ENCODE data around the gene MOCOS.
A peak's percentile ranks its signal among the peaks of the same experiment; 100 is the strongest.

MOCOS gene

GRCh38 chr18:36179562-36180355, 7.5 kb upstream of the MOCOS start:
- peak; percentile 33 for DNase-seq

- no peak for DNase-seq
Observed at GRCh38 chr18:36181441-36181840, 5.9 kb upstream of the MOCOS start.

DNA sequence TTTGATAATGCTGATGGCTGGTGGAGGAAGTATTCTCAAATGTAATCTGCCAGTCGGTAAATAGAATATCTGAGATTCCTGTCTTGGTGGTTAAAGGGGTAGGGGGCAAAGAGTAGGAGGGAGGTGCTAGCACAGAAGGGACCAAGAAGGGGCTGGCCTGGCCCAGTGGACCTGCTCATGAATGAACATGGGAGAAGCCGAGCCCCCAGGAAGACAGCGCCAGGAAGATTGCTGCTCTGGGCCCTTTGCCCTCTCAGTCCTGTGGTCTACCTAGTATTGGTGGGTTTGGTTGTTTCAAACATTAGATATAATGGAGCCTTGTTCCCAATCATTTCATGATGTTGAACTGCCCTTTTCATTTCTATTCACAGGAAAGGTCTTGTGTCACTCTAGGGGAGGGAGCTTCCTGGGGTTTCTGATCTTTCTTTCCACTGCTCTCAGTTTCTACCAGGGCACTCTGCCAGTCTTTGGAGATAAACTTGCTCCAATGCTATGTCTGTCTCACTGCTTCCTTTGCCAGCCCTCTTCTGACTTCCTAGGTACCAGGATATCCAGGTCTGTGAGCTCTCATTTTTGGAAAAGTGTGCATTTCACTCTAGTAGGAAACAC, 5.3 kb upstream of the MOCOS start:
- DNase-seq, result no peak

- no peak for DNase-seq
Observed at GRCh38 chr18:36183033-36183432, 4.3 kb upstream of the MOCOS start.

- DNase-seq, result no peak
Observed at GRCh38 chr18:36183987-36184386, 3.3 kb upstream of the MOCOS start.

DNA sequence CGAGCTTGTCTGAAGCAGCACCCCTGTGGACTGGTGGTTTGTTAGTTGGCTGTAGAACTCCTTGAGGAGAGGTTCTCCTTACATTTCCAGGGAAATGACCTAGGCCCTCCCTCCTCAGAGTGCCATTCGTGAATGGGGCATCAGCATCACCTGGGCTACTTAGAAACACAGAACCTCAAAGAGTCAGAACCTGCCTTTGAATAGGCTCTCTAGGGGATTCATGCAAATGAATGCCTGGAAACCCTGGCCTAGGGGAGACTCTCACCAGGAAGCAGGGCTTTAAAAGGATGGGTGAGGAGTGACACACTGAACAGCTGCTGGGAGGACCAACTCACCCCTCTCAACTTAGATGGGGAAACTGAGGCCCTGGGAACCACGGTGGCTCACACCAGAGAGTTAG, 2.1 kb upstream of the MOCOS start:
- no peak for DNase-seq

DNA sequence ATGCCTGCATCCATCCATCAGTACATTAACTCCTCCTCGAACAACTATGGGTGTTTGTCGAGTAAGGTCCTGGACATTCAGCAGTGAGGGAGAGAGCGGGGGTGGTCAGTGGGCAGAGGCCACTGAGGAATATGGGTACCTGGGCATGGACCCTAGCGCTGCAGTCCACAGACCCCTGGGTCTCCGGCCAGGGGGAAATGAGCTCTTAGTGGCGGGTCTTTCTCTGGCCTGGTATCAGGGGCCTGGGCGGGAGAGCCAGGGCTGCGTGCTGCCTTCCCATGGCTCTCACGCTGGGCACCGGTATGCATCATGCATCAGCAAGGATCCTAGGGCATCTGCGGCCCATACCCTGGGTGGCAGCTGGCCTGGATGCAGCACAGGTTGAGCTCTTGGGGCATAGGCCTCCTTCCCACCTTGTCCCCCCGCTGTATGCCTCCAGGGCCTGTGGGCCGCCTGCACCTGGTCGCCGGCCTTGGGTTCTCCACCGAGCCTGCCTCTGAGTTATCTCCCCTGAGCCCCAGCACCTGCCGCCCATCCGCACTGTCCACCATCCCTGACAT, 1.3 kb upstream of the MOCOS start:
- no peak for DNase-seq

DNA sequence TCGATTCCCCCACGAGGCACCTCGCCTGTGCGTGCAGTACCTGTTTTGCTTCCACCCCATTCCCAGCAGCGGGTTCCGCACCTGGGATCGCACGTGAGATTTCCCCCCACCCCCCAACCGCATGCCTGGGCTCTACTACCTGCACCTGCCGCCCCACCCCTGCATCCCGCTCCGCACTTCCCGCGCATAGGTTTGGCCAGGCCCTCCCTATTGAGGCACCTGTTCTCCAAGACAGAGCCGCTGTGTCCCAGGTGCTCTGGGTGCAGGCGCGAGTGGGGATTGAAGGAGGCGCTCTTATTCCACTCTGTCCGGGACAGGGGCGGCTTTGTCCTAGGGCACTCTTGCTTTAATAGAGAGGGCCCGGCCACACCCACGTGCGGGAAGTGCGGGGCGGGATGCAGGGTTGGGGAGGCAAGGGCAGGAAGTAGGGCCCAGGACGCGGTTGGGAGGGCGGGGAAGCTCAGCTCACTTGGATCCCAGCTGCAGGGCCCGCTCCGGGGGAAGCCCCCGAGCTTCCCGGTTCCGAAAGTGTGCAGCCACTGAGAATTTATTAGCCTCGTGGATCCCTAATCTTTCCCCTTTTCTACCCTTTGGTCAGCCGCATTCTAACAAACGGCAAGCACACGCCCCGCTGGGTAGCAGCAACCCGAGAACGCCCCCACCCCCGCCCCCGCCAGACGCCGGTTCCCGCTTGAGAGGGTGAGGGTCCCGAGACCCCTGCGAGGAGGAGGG, 670 bp upstream of the MOCOS start:
- DNase-seq, result no peak

- no peak for DNase-seq
Observed at GRCh38 chr18:36187826-36188721, 777 bp downstream of the MOCOS start.

DNA sequence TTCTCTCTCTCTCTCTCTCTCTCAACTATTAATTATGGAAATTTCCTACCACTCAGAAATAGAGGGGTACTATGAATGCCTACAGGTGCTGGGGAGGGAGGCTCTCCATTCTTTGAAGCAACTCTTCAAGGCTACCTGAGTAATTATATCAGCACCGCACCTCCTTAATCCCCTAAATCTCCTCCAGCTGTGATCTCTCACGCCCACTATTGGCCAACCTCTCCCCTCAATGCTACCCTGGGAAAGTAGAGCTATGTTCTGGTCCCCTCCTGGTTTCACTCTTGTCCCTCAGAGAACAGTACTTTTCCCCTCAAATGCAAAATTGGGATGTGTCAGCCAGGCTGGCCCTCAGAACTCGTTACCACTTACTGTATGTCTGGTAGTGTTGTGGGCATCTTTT, 1.6 kb downstream of the MOCOS start:
- no peak for DNase-seq

DNA sequence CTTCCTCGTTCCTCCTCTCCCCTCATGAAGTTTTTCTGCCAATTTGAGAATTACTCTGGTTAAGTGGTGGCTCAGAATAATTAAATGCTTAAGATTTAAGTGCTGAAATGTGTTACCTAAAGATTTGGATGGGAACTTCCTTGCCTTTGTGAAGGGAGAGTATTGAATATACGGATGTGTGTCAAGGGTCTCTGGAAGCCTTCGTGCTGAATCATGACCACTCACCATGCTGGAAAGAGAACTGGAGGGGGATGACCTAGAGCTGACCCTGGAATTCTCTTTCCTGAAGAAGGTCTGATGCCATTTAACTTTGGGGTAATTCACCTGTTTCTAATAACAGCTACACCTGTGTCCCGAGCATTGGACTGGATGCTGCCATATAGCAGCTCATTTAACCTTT, 2.2 kb downstream of the MOCOS start:
- DNase-seq, result no peak

DNA sequence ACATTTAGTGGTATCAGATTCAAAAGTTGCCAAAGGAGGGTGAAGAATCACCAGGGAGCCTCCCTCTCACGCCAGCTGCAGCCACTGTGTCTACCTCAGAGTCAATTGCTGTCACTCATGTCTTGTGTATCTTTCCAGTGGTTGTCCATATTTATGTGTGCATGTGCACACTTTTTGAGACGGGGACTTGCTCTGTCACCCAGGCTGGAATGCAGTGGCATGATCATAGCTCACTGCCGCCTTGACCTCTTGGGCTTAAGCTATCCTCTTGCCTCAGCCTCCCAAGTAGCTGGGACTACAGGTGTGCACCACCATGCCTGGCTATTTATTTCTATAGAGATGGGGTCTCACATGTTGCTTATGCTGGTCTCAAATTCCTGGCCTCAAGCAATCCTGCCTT, 4.0 kb downstream of the MOCOS start:
- DNase-seq, result no peak

DNA sequence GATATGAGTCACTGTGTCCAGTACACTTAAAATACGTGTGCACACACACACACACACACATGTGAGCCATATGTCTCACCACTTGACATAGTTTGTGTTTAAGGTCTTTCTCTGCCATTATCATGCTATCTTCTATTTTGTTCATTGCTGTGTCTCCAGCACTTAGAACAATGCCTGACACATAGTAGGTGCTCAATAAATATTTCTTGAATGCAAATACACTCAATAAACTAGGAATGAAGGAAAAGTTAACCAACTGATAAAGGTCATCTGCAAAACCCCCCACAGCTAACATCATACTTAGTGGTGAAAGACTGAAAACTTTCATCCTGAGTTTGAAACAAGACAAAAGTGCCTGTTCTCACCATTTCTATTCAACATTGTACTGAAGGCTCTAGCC, 4.4 kb downstream of the MOCOS start:
- DNase-seq, result no peak

DNA sequence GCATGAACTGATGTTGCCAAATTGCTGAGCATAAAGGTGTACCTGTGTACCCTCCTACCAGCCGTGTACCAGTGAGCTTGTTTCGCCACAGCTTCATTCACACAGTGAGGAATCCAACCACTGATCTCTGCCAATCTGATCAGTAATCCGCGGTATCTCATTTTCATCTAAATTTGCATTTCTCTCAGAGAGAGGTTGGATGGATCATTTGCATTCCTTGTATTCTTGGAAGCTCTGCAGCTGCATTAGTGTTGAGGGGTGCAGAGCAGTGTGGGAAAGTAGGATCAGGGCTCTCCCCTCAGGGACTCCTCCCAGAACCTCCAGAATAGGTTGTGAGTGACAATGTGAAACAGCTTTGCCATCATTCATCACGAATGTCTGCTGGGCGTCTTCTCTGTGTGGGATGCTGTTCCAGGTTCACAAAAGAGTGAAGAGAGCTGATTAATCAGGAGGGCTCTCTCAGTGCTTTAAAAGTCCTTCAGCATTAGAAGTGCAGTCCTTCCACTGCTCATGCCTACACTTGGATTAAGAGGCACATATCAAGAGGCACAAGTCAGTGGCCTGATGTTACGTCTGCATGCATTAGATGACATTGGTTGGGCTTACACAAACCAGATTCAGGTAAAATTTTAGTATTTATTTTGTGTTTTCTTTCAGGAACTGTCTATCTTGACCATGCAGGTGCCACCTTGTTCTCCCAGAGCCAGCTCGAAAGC, 7.5 kb downstream of the MOCOS start:
- DNase-seq, result no peak

DNA sequence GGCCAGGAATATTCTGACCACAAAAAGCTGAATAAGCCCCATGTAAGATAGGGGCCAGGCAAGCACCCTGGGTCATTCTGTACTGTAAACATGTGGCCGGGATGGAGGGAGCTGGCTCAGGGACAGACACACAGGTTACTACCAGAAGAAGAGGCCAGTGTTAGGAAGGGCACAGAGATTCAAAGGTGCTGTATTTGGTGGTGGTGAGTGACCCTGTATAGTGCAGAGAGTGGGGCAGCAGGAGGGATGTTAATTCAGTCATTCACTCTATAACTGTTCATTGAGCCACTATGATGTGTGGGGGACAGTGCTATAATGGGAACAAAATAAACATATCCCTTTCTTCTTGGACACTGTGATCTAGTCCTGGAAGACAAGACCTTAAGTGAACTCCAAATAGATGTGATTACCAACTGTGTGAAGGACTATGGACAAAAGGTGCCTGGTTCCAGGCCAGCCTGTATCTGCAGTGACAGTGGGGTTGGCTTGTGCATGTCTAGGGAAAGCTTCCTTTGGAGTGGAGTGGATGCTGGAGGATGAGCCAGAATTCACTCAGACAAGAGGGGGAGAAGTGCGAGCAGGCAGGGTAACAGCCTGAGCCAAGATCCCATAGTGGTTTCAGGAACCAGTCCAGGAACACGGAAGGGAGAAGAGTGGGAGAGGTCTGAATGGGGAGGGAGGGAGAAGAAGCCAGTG, 8.3 kb downstream of the MOCOS start:
- DNase-seq, result no peak

- no peak for DNase-seq
Observed at GRCh38 chr18:36196238-36196995, 9.1 kb downstream of the MOCOS start.

- DNase-seq, result no peak
Observed at GRCh38 chr18:36197511-36198166, 10.3 kb downstream of the MOCOS start.

GRCh38 chr18:36199691-36200295, 12.5 kb downstream of the MOCOS start:
- DNase-seq, result no peak

GRCh38 chr18:36200354-36200771, 13.1 kb downstream of the MOCOS start:
- DNase-seq, result no peak

DNA sequence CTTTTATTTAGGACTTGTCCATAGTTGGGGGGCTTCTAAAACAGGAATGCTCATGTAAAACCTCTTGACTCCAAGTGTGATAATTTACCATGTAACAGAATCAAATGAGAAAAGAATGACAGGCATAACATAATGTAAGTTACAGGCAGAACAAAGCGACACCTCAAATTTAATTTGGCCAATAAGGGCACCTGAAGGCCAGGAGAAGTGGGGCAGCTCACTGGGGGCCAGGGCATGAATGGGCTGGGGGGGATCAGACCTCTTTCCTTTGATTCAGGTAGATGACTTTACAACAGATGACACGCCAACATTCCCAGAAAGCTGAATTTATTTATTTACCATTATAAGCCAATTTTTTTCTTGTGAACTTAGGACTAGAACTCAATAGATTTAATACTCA, 14.5 kb downstream of the MOCOS start:
- no peak for DNase-seq

Data from amniotic stem cell (primary cell).